ENCODE data around the gene SLC27A3. TPM values are rescaled to one million over a fixed set of nuclear protein-coding genes. Genes with fewer than 3 reads are reported as not detected.
"Not testable (repeated sequence)": the region's sequence is repeated elsewhere in the genome, so short reads cannot be mapped to it uniquely, and the experiment has no call there.

SLC27A3 gene
- total RNA-seq, 1 experiment from 2014 or later, result 14.4 TPM

DNA sequence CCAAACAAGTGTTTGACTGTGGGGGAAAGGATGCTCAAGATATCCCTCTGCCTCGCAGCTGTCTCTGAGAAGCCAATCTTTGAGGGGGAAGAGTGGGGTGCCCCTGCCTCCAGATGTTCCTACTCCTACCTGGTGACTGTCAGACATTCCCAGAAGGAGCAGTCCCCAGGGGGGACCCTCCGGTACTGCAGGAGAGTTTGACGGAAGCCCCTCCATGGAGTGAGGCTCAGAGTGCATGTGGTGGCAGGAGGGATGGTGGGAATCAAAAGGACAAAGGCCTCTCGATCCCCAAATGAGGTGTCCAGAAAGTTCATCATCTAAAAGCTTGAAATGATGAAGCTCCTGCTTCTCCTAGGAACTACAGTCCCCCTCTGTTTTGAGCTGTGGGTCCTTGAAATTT lies 5.3 kb downstream of the SLC27A3 start:
- CTCF ChIA-PET, result no interaction called here
- Histone ChIP-seq H3K36me3 (ENCODE audit: low read depth) (no peaks in the 10 kb centered on the region), H3K4me3 (no peak overlapping the region), H3K27me3 (ENCODE audit: insufficient read depth, low read depth) (no peaks in the 10 kb centered on the region), H3K79me2 (ENCODE audit: low read depth) (no peaks in the 10 kb centered on the region), H3K4me1 (replicated peaks; ENCODE audit: insufficient read depth) (peaks cover 12% of the 10 kb centered on the region), H4K20me1 (ENCODE audit: insufficient read depth) (no peaks in the 10 kb centered on the region), H3K27ac (no peak overlapping the region), H3K9me2 (ENCODE audit: insufficient read depth) (no peaks in the 10 kb centered on the region), H2AFZ (no peak overlapping the region), H3F3A (ENCODE audit: insufficient read depth, low read depth) (peaks cover 18% of the 10 kb centered on the region; the same call in 1 of the 2 replicates), H3K9me3 (ENCODE audit: insufficient read depth, low read depth) (no peaks in the 10 kb centered on the region), H3K4me2 (no peak overlapping the region)
- TF ChIP-seq CTCF (conservative IDR thresholded peaks at IDR 0.05) (no peak), EZH2 (IDR thresholded peaks at IDR 0.05; ENCODE audit: low read depth) (no peak)
- POLR2A ChIA-PET (ENCODE audit: unreplicated experiment), result no interaction called here
- BruUV-seq (replicated peaks), result no TSS peak
- no peak for DNase-seq
- intact Hi-C loops (cut with micrococcal nuclease; ENCODE audit: unreplicated experiment), result loop anchor here (10.0 kb wide), 1 partner anchor 266 kb away; no protein-coding TSS in a partner anchor

GRCh38 chr1:153782648-153783047 lies 7.4 kb downstream of the SLC27A3 start:
- DNase-seq; H3K27me3 ChIP-seq (ENCODE audit: insufficient read depth, low read depth); H3K9me3 ChIP-seq (ENCODE audit: insufficient read depth, low read depth); H3K79me2 ChIP-seq (ENCODE audit: low read depth); H3K36me3 ChIP-seq (ENCODE audit: low read depth); POLR2A ChIA-PET (ENCODE audit: unreplicated experiment); H4K20me1 ChIP-seq (ENCODE audit: insufficient read depth); H3K9me2 ChIP-seq (ENCODE audit: insufficient read depth); CTCF ChIA-PET; H3K4me1 ChIP-seq (replicated peaks; ENCODE audit: insufficient read depth); H3K27ac ChIP-seq; BruUV-seq (replicated peaks); H2AFZ ChIP-seq: not testable (repeated sequence)
- Histone ChIP-seq H3K4me2 (peak overlapping the region; percentile 88), H3K4me3 (peak overlapping the region; percentile 66; the same call in 1 of the 2 replicates), H3F3A (ENCODE audit: insufficient read depth, low read depth) (peaks cover 17% of the 10 kb centered on the region; the same call in 1 of the 2 replicates)
- intact Hi-C loops (cut with micrococcal nuclease; ENCODE audit: unreplicated experiment), result loop anchor here (10.0 kb wide), 1 partner anchor 268 kb away; no protein-coding TSS in a partner anchor

GRCh38 chr1:153783233-153784190 lies 8.3 kb downstream of the SLC27A3 start:
- BruUV-seq (replicated peaks), result TSS peak; percentile 92
- Histone ChIP-seq H4K20me1 (ENCODE audit: insufficient read depth) (no peaks in the 10 kb centered on the region), H3K4me1 (replicated peaks; ENCODE audit: insufficient read depth) (peaks cover 5% of the 10 kb centered on the region), H2AFZ (peak overlapping the region; percentile 80), H3K27ac (peak overlapping the region; percentile 30), H3K4me3 (peak overlapping the region; percentile 66), H3K36me3 (ENCODE audit: low read depth) (no peaks in the 10 kb centered on the region), H3K4me2 (peak overlapping the region; percentile 88), H3K27me3 (ENCODE audit: insufficient read depth, low read depth) (no peaks in the 10 kb centered on the region), H3F3A (ENCODE audit: insufficient read depth, low read depth) (peaks cover 17% of the 10 kb centered on the region; the same call in 1 of the 2 replicates), H3K9me2 (ENCODE audit: insufficient read depth) (no peaks in the 10 kb centered on the region), H3K79me2 (ENCODE audit: low read depth) (no peaks in the 10 kb centered on the region), H3K9me3 (ENCODE audit: insufficient read depth, low read depth) (no peaks in the 10 kb centered on the region)
- intact Hi-C loops (cut with micrococcal nuclease; ENCODE audit: unreplicated experiment), result loop anchor here (10.0 kb wide), 1 partner anchor 269 kb away; no protein-coding TSS in a partner anchor
- CTCF ChIA-PET, result interaction anchor here (0.6 kb wide), 1 partner anchor 414 kb away, joined by 6 read pairs; no protein-coding TSS in a partner anchor
- POLR2A ChIA-PET (ENCODE audit: unreplicated experiment), result interaction anchor here (0.6 to 0.7 kb wide), 4 partner anchors 277 to 424 kb away, joined by 3 to 15 read pairs (median 5); partner anchors contain the start of gene TPM3
- DNase-seq, result peak; percentile 66 to 90
- TF ChIP-seq EZH2 (IDR thresholded peaks at IDR 0.05; ENCODE audit: low read depth) (no peak), CTCF (conservative IDR thresholded peaks at IDR 0.05) (no peak)
